ENCODE data around the gene CNKSR3.

The CNKSR3 gene

GRCh38 chr6:154538640-154539191 is 28.2 kb upstream of the CNKSR3 start:
- Histone ChIP-seq H3K27ac (replicated peaks; ENCODE audit: low read length) (no peak overlapping the region), H2BK5ac (ENCODE audit: low read length) (no peak overlapping the region), H2BK15ac (ENCODE audit: low read length) (no peak overlapping the region), H2AK5ac (ENCODE audit: low read depth, low read length) (no peak overlapping the region), H3K9me3 (replicated peaks in 1 of 2; ENCODE audit: control insufficient read depth in 2 of 2, insufficient read depth in 1 of 2, low read depth in 1 of 2, low read length in 2 of 2) (no peaks in the 10 kb centered on the region), H3K79me1 (ENCODE audit: low read depth, low read length) (no peaks in the 10 kb centered on the region), H3K9ac (ENCODE audit: low read depth, low read length, poor library complexity) (no peak overlapping the region), H4K8ac (ENCODE audit: low read depth, low read length) (no peak overlapping the region), H4K91ac (ENCODE audit: low read depth, low read length, poor library complexity) (no peak overlapping the region), H3K14ac (ENCODE audit: low read length) (no peak overlapping the region), H3K36me3 (replicated peaks in 1 of 2; ENCODE audit: control insufficient read depth in 2 of 2, insufficient read depth in 2 of 2, low read length in 2 of 2) (no peaks in the 10 kb centered on the region), H3K4me1 (ENCODE audit: control insufficient read depth in 2 of 2, insufficient read depth in 1 of 2, low read depth in 1 of 2, low read length in 2 of 2) (peaks cover 9 to 24% of the 10 kb centered on the region in 2 donors), H3K27me3 (ENCODE audit: control insufficient read depth in 3 of 3, insufficient read depth in 3 of 3, low read depth in 1 of 3, low read length in 3 of 3) (peaks cover 0 to 12% (median 0%) of the 10 kb centered on the region in 3 experiments), H2BK12ac (ENCODE audit: low read length) (no peak overlapping the region), H2BK120ac (ENCODE audit: low read depth, low read length) (no peak overlapping the region), H3K4ac (ENCODE audit: low read length) (no peak overlapping the region), H3K18ac (ENCODE audit: low read length) (no peak overlapping the region), H3K4me3 (ENCODE audit: low read length in 2 of 2) (no peak overlapping the region), H3K23ac (ENCODE audit: low read depth, low read length, poor library complexity) (no peak overlapping the region), H2AFZ (ENCODE audit: low read length) (no peak overlapping the region), H3K4me2 (ENCODE audit: insufficient read depth, low read length, poor library complexity, severe bottlenecking) (no peak overlapping the region)
- no peak for DNase-seq (ENCODE audit: low spot score)
- no CpG with 5 or more reads among the region's 3 CpGs for WGBS, 2 donors (ENCODE audit: extremely low coverage in 2 of 2, insufficient read length in 2 of 2, insufficient replicate concordance in 1 of 2)

DNA sequence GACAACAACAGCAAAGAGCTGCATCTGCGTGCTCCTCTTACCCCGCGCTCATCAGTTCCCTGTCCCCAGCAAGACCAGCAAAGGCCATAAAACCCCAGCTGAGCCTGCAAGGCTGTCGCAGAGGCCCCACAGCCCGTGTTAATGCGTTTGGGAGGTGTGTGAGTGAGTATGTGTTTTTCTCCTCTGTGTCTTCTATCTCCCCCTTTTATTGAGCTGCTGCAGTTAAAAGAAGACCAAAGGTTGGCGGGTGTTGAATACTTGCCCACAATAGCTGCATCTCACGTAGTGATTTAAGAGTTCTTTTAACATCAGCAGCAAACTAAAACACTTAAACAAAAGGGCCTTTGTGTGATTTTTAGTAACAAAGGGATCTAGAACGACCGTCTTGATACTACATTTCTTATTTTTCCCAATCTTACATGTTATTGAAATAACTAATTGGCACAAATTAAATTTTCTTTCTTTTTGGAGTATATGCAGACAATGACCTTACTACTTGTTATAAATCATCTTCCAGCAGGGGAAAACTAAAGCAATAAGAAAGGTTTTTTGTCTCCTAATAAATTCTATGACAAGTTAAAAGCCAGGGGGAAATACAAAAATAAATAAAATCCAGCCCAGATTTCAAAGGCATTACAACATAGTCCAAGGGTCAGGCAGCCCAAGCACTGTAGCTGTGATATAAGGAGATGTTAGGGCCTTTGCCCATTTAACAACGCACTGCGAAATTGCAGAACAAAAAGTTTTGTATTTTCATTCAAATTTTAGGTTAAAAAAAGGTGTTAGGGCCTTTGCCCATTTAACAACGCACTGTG is 27.2 kb upstream of the CNKSR3 start:
- no peak overlapping the region for H3K27ac ChIP-seq (replicated peaks; ENCODE audit: low read length)

GRCh38 chr6:154536999-154537398 is 26.5 kb upstream of the CNKSR3 start:
- H2BK120ac ChIP-seq (ENCODE audit: low read depth, low read length), result no peak overlapping the region
- no CpG with 5 or more reads among the region's 3 CpGs for WGBS, 2 donors (ENCODE audit: extremely low coverage in 2 of 2, insufficient read length in 2 of 2, insufficient replicate concordance in 1 of 2)
- no peak overlapping the region for H2AFZ ChIP-seq (ENCODE audit: low read length)
- no peak overlapping the region for H4K8ac ChIP-seq (ENCODE audit: low read depth, low read length)
- H3K79me1 ChIP-seq (ENCODE audit: low read depth, low read length), result no peaks in the 10 kb centered on the region
- no peak overlapping the region for H3K14ac ChIP-seq (ENCODE audit: low read length)
- H3K27ac ChIP-seq (replicated peaks; ENCODE audit: low read length), result no peak overlapping the region
- H2BK12ac ChIP-seq (ENCODE audit: low read length), result peak overlapping the region; percentile 79
- no peak overlapping the region for H3K4ac ChIP-seq (ENCODE audit: low read length)
- H2BK5ac ChIP-seq (ENCODE audit: low read length), result no peak overlapping the region
- H4K91ac ChIP-seq (ENCODE audit: low read depth, low read length, poor library complexity), result no peak overlapping the region
- no peak overlapping the region for H3K4me2 ChIP-seq (ENCODE audit: insufficient read depth, low read length, poor library complexity, severe bottlenecking)
- H3K23ac ChIP-seq (ENCODE audit: low read depth, low read length, poor library complexity), result no peak overlapping the region
- H3K18ac ChIP-seq (ENCODE audit: low read length), result no peak overlapping the region
- H3K36me3 ChIP-seq (replicated peaks in 1 of 2; ENCODE audit: control insufficient read depth in 2 of 2, insufficient read depth in 2 of 2, low read length in 2 of 2), result no peaks in the 10 kb centered on the region
- H2BK15ac ChIP-seq (ENCODE audit: low read length), result no peak overlapping the region
- H3K4me3 ChIP-seq (ENCODE audit: low read length in 2 of 2), result no peak overlapping the region
- no peak overlapping the region for H2AK5ac ChIP-seq (ENCODE audit: low read depth, low read length)
- peaks cover 9 to 17% of the 10 kb centered on the region in 2 donors for H3K4me1 ChIP-seq (ENCODE audit: control insufficient read depth in 2 of 2, insufficient read depth in 1 of 2, low read depth in 1 of 2, low read length in 2 of 2)
- H3K9me3 ChIP-seq (replicated peaks in 1 of 2; ENCODE audit: control insufficient read depth in 2 of 2, insufficient read depth in 1 of 2, low read depth in 1 of 2, low read length in 2 of 2), result no peaks in the 10 kb centered on the region
- H3K9ac ChIP-seq (ENCODE audit: low read depth, low read length, poor library complexity), result no peak overlapping the region
- no peak for DNase-seq (ENCODE audit: low spot score)
- peaks cover 0 to 12% (median 0%) of the 10 kb centered on the region in 3 experiments for H3K27me3 ChIP-seq (ENCODE audit: control insufficient read depth in 3 of 3, insufficient read depth in 3 of 3, low read depth in 1 of 3, low read length in 3 of 3)

More for the DNA sequence above, 27.2 kb upstream of the CNKSR3 start:
- Histone ChIP-seq H2BK5ac (ENCODE audit: low read length) (no peak overlapping the region), H3K23ac (ENCODE audit: low read depth, low read length, poor library complexity) (no peak overlapping the region), H3K4me3 (ENCODE audit: low read length in 2 of 2) (no peak overlapping the region), H3K4ac (ENCODE audit: low read length) (no peak overlapping the region), H2BK120ac (ENCODE audit: low read depth, low read length) (no peak overlapping the region), H3K14ac (ENCODE audit: low read length) (no peak overlapping the region), H3K4me2 (ENCODE audit: insufficient read depth, low read length, poor library complexity, severe bottlenecking) (no peak overlapping the region), H3K36me3 (replicated peaks in 1 of 2; ENCODE audit: control insufficient read depth in 2 of 2, insufficient read depth in 2 of 2, low read length in 2 of 2) (no peaks in the 10 kb centered on the region), H2BK15ac (ENCODE audit: low read length) (no peak overlapping the region), H3K9ac (ENCODE audit: low read depth, low read length, poor library complexity) (no peak overlapping the region), H3K79me1 (ENCODE audit: low read depth, low read length) (no peaks in the 10 kb centered on the region), H3K9me3 (replicated peaks in 1 of 2; ENCODE audit: control insufficient read depth in 2 of 2, insufficient read depth in 1 of 2, low read depth in 1 of 2, low read length in 2 of 2) (no peaks in the 10 kb centered on the region), H2AFZ (ENCODE audit: low read length) (peak overlapping the region; percentile 50), H3K27me3 (ENCODE audit: control insufficient read depth in 3 of 3, insufficient read depth in 3 of 3, low read depth in 1 of 3, low read length in 3 of 3) (peaks cover 0 to 12% (median 0%) of the 10 kb centered on the region in 3 experiments), H3K4me1 (ENCODE audit: control insufficient read depth in 2 of 2, insufficient read depth in 1 of 2, low read depth in 1 of 2, low read length in 2 of 2) (peaks cover 9 to 21% of the 10 kb centered on the region in 2 donors), H4K8ac (ENCODE audit: low read depth, low read length) (no peak overlapping the region), H3K18ac (ENCODE audit: low read length) (no peak overlapping the region), H2AK5ac (ENCODE audit: low read depth, low read length) (no peak overlapping the region), H4K91ac (ENCODE audit: low read depth, low read length, poor library complexity) (no peak overlapping the region), H2BK12ac (ENCODE audit: low read length) (no peak overlapping the region)
- DNase-seq (ENCODE audit: low spot score), result no peak
- no CpG with 5 or more reads among the region's 13 CpGs for WGBS, 2 donors (ENCODE audit: extremely low coverage in 2 of 2, insufficient read length in 2 of 2, insufficient replicate concordance in 1 of 2)

GRCh38 chr6:154536255-154536654 is 25.8 kb upstream of the CNKSR3 start:
- no peak overlapping the region for H2BK12ac ChIP-seq (ENCODE audit: low read length)
- H3K27me3 ChIP-seq (ENCODE audit: control insufficient read depth in 3 of 3, insufficient read depth in 3 of 3, low read depth in 1 of 3, low read length in 3 of 3), result peaks cover 0 to 12% (median 0%) of the 10 kb centered on the region in 3 experiments
- H3K23ac ChIP-seq (ENCODE audit: low read depth, low read length, poor library complexity), result no peak overlapping the region
- no peak overlapping the region for H2BK15ac ChIP-seq (ENCODE audit: low read length)
- H3K14ac ChIP-seq (ENCODE audit: low read length), result no peak overlapping the region
- no peak overlapping the region for H3K18ac ChIP-seq (ENCODE audit: low read length)
- no peak overlapping the region for H3K9ac ChIP-seq (ENCODE audit: low read depth, low read length, poor library complexity)
- H2AFZ ChIP-seq (ENCODE audit: low read length), result no peak overlapping the region
- no peak for DNase-seq (ENCODE audit: low spot score)
- peaks cover 9 to 16% of the 10 kb centered on the region in 2 donors for H3K4me1 ChIP-seq (ENCODE audit: control insufficient read depth in 2 of 2, insufficient read depth in 1 of 2, low read depth in 1 of 2, low read length in 2 of 2)
- H3K4ac ChIP-seq (ENCODE audit: low read length), result no peak overlapping the region
- no peak overlapping the region for H3K4me2 ChIP-seq (ENCODE audit: insufficient read depth, low read length, poor library complexity, severe bottlenecking)
- no peak overlapping the region for H4K91ac ChIP-seq (ENCODE audit: low read depth, low read length, poor library complexity)
- H2BK120ac ChIP-seq (ENCODE audit: low read depth, low read length), result no peak overlapping the region
- H3K36me3 ChIP-seq (replicated peaks in 1 of 2; ENCODE audit: control insufficient read depth in 2 of 2, insufficient read depth in 2 of 2, low read length in 2 of 2), result no peaks in the 10 kb centered on the region
- H3K4me3 ChIP-seq (ENCODE audit: low read length in 2 of 2), result no peak overlapping the region
- no peaks in the 10 kb centered on the region for H3K79me1 ChIP-seq (ENCODE audit: low read depth, low read length)
- H3K9me3 ChIP-seq (replicated peaks in 1 of 2; ENCODE audit: control insufficient read depth in 2 of 2, insufficient read depth in 1 of 2, low read depth in 1 of 2, low read length in 2 of 2), result no peaks in the 10 kb centered on the region
- H2BK5ac ChIP-seq (ENCODE audit: low read length), result no peak overlapping the region
- no CpG with 5 or more reads among the region's 7 CpGs for WGBS, 2 donors (ENCODE audit: extremely low coverage in 2 of 2, insufficient read length in 2 of 2, insufficient replicate concordance in 1 of 2)
- no peak overlapping the region for H3K27ac ChIP-seq (replicated peaks; ENCODE audit: low read length)
- no peak overlapping the region for H4K8ac ChIP-seq (ENCODE audit: low read depth, low read length)
- H2AK5ac ChIP-seq (ENCODE audit: low read depth, low read length), result no peak overlapping the region
